ENCODE data around the gene FOXR1.
A peak's percentile ranks its signal among the peaks of the same experiment; 100 is the strongest.

The FOXR1 gene

GRCh38 chr11:118923721-118924587, 47.6 kb upstream of the FOXR1 start (continued):
- no peak for TF ChIP-seq ZBTB20 (tag by site-specific recombination; IDR thresholded peaks at IDR 0.05)
- no peak for TF ChIP-seq AEBP2 (tag by site-specific recombination; IDR thresholded peaks at IDR 0.05; ENCODE audit: borderline replicate concordance)
- no peak for TF ChIP-seq ELK4 (IDR thresholded peaks at IDR 0.05; ENCODE audit: borderline replicate concordance, low read depth, low read length)

- POLR2A ChIA-PET = interaction anchor here (1.0 to 1.3 kb wide), 3 partner anchors 32 to 170 kb away, joined by 3 to 4 read pairs (median 3); a partner anchor contains a TSS
- TF ChIP-seq SP7 (tag by site-specific recombination; IDR thresholded peaks at IDR 0.05) = no peak
- peak; percentile 80 for TF ChIP-seq ZBTB17 (tag by site-specific recombination; IDR thresholded peaks at IDR 0.05)
- peak; percentile 35; the same call in 1 of the 2 replicates for TF ChIP-seq ZNF398 (tag by site-specific recombination; IDR thresholded peaks at IDR 0.05)
- 0 out of 2 replicates have a peak, but pooled peaks have one; percentile 21 for TF ChIP-seq ZXDB (tag by site-specific recombination; IDR thresholded peaks at IDR 0.05)
- no peak for TF ChIP-seq ZNF354C (tag by site-specific recombination; IDR thresholded peaks at IDR 0.05; ENCODE audit: borderline replicate concordance, low read depth)
- no peak for TF ChIP-seq ZNF169 (tag by site-specific recombination; IDR thresholded peaks at IDR 0.05)
- peak; percentile 67; the same call in 1 of the 2 replicates for TF ChIP-seq TCF7L2 (IDR thresholded peaks at IDR 0.05; ENCODE audit: borderline replicate concordance, low read depth, low read length)
- peak; percentile 32 for TF ChIP-seq ZBTB26 (tag by site-specific recombination; optimal IDR thresholded peaks at IDR 0.05)
- TF ChIP-seq ZNF202 (tag by site-specific recombination; IDR thresholded peaks at IDR 0.05; ENCODE audit: borderline replicate concordance) = no peak
- TF ChIP-seq KLF8 (tag by site-specific recombination; IDR thresholded peaks at IDR 0.05) = no peak
- no peak for TF ChIP-seq ZFHX2 (tag by site-specific recombination; conservative IDR thresholded peaks at IDR 0.05)
- TF ChIP-seq ZNF76 (tag by site-specific recombination; IDR thresholded peaks at IDR 0.05; ENCODE audit: borderline replicate concordance, low read depth) = peak; percentile 85
- no peak for TF ChIP-seq KLF10 (tag by site-specific recombination; IDR thresholded peaks at IDR 0.05)
- peak; percentile 60 for TF ChIP-seq GLIS2 (tag by site-specific recombination; IDR thresholded peaks at IDR 0.05)
- TF ChIP-seq SP3 (tag by site-specific recombination; IDR thresholded peaks at IDR 0.05) = peak; percentile 62
- no peak for TF ChIP-seq ZNF423 (tag by site-specific recombination; IDR thresholded peaks at IDR 0.05)
- peak; percentile 84 for TF ChIP-seq ZBTB48 (tag by site-specific recombination; IDR thresholded peaks at IDR 0.05)
- TF ChIP-seq ZNF16 (tag by site-specific recombination; IDR thresholded peaks at IDR 0.05; ENCODE audit: low read depth) = no peak
- TF ChIP-seq ZNF624 (tag by site-specific recombination; IDR thresholded peaks at IDR 0.05) = no peak
- peak; percentile 38; the same call in 1 of the 2 replicates for TF ChIP-seq GLIS1 (tag by site-specific recombination; IDR thresholded peaks at IDR 0.05)
- peak; percentile 97 for TF ChIP-seq ZNF335 (tag by site-specific recombination; conservative IDR thresholded peaks at IDR 0.05)
Observed at GRCh38 chr11:118924591-118925585, 46.7 kb upstream of the FOXR1 start.

More at GRCh38 chr11:118924591-118925585, 46.7 kb upstream of the FOXR1 start:
- Histone ChIP-seq H3K36me3 (ENCODE audit: control insufficient read depth in 2 of 2, insufficient read depth in 1 of 2, low read length in 2 of 2) (no peaks in the 10 kb centered on the region), H3K4me3 (ENCODE audit: low read depth, low read length) (peak overlapping the region; percentile 77), H3K4me1 (ENCODE audit: control insufficient read depth, insufficient read depth, low read length) (peaks cover 16% of the 10 kb centered on the region), H3K9me3 (ENCODE audit: control insufficient read depth, insufficient read depth, low read depth, low read length) (no peaks in the 10 kb centered on the region), H3K27ac (ENCODE audit: extremely low read depth, low read depth, low read length) (peak overlapping the region; percentile 58; the same call in 1 of the 2 replicates)
- CTCF ChIA-PET = interaction anchor here (0.5 to 6.8 kb wide), 7 partner anchors 13 to 235 kb away, joined by 3 to 196 read pairs (median 3); no protein-coding TSS in a partner anchor

Data from HEK293 (cell line).